ENCODE measurements around the gene LUC7L2.

- TF ChIP-seq CTCF (IDR thresholded peaks at IDR 0.05; ENCODE audit: low read depth, low read length, missing input control): no peak
- no peak for TF ChIP-seq SP1 (IDR thresholded peaks at IDR 0.05)
- TF ChIP-seq REST (IDR thresholded peaks at IDR 0.05): no peak
- no peak for TF ChIP-seq MAX (IDR thresholded peaks at IDR 0.05)
These were observed 66.7 kb downstream of the LUC7L2 start for GRCh38 chr7:139426258-139427028.

All from liver (tissue), 3 donors.